K562 (cell line): Measurements from ENCODE around the gene FCGR2B.

Source experiments
- ATF2 ChIP-seq: sonication (generic); formaldehyde crosslinking; IDR thresholded peaks from 2 replicates; pipeline ENCODE4 v1.8.1; 2022; ENCODE audit warnings: missing genetic modification reagents
- CTCF ChIP-seq, 3 experiments: IDR thresholded peaks in 2 of 3; conservative IDR thresholded peaks in 1 of 3; 2 replicates each; pipeline ENCODE4 v1.5.1; 2011 to 2012; ENCODE audit warnings: low read length in 3 of 3, mild to moderate bottlenecking in 3 of 3, control low read depth in 2 of 3, improper control_type of control experiment in 1 of 3, inconsistent platforms in 1 of 3, low read depth in 1 of 3, mixed read lengths in 1 of 3, moderate library complexity in 1 of 3; ENCODE audit not compliant: insufficient read depth in 2 of 3
- FOXM1 ChIP-seq, 2 experiments: fragments of 450-650 bp in 1 of 2; sonication (generic) in 1 of 2; formaldehyde crosslinking in 1 of 2; IDR thresholded peaks; 2 replicates each; pipeline versions ENCODE4 v1.6.1 to v1.9.0; 2017 to 2022; ENCODE audit warnings: low read depth in 2 of 2, mild to moderate bottlenecking in 2 of 2, missing genetic modification reagents in 1 of 2, moderate library complexity in 1 of 2
- IRF9 ChIP-seq: fragments of 450-650 bp; IDR thresholded peaks from 2 replicates; pipeline ENCODE4 v1.6.1; 2016; ENCODE audit warnings: missing biosample characterization, missing genetic modification characterization
- KAT8 ChIP-seq: fragments of 450-650 bp; IDR thresholded peaks from 2 replicates; pipeline ENCODE4 v1.6.1; 2016; ENCODE audit warnings: low read depth, mild to moderate bottlenecking
- NFYB ChIP-seq: IDR thresholded peaks from 2 replicates; pipeline ENCODE4 v1.6.1; 2011; ENCODE audit warnings: mild to moderate bottlenecking, moderate library complexity; ENCODE audit not compliant: insufficient read length; ENCODE audit errors: extremely low read depth
- PREB ChIP-seq: sonication (generic); formaldehyde crosslinking; IDR thresholded peaks from 2 replicates; pipeline ENCODE4 v1.8.1; 2023; ENCODE audit warnings: mild to moderate bottlenecking, missing genetic modification reagents
- ZNF232 ChIP-seq: sonication (generic); formaldehyde crosslinking; IDR thresholded peaks from 2 replicates; pipeline ENCODE4 v1.8.0; 2022; ENCODE audit warnings: mild to moderate bottlenecking, missing genetic modification reagents
- ZNF695 ChIP-seq: fragments of 450-650 bp; formaldehyde crosslinking; IDR thresholded peaks from 2 replicates; pipeline ENCODE4 v1.4.0; 2020; ENCODE audit warnings: mild to moderate bottlenecking, moderate library complexity

- TF ChIP-seq IRF9 (tag) (no peak), NFYB (no peak), PREB (CRISPR knock-in tag) (no peak), KAT8 (no peak), ATF2 (CRISPR knock-in tag) (no peak), ZNF695 (CRISPR knock-in tag) (no peak), CTCF (IDR thresholded peaks at IDR 0.05 in 2 of 3, conservative IDR thresholded peaks at IDR 0.05 in 1 of 3; ENCODE audit: insufficient read depth in 2 of 3, low read depth in 1 of 3, low read length in 3 of 3) (no peak), ZNF232 (CRISPR knock-in tag) (no peak), FOXM1 (IDR thresholded peaks at IDR 0.05; ENCODE audit: low read depth) (no peak), FOXM1 (CRISPR knock-in tag; IDR thresholded peaks at IDR 0.05; ENCODE audit: low read depth) (no peak)
These were observed 15.6 kb downstream of the FCGR2B start for GRCh38 chr1:161678500-161678899.
